Measurements from ENCODE around the gene SYNDIG1. TPM values are rescaled to one million over a fixed set of nuclear protein-coding genes. Genes with fewer than 3 reads are reported as not detected.

Gene SYNDIG1
- polyA plus RNA-seq, 1 of the 3 experiments (the other 2 are of a cell fraction), result not detected

DNA sequence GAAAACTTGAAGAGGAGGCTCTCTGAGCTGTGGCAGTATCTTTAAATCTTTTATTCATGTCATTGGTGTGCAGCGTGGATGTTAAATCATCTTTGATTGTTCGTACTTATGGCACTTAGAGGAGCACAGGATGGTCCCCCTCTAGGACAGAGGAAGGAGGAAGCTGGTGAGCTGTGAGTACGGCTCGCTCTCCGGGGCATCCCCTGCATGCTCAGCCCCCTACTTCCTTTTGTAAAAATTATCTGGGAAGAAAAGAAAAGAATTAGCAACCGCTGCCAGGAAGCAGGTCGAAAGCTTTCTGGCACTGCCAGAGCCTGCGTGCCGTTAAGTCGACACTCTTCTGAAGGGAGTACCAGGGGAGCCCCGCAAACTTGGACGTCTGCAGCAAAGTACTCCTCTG, 158.5 kb downstream of the SYNDIG1 start:
- Histone ChIP-seq H2AFZ (ENCODE audit: low read depth) (no peak overlapping the region), H3K27me3 (ENCODE audit: insufficient read depth) (no peaks in the 10 kb centered on the region), H3K9me2 (no peaks in the 10 kb centered on the region), H3K4me3 (ENCODE audit: low read depth in 2 of 2, low read length in 1 of 2) (no peak overlapping the region), H3F3A (replicated peaks; ENCODE audit: insufficient read depth) (no peaks in the 10 kb centered on the region), H3K79me2 (ENCODE audit: insufficient read depth) (no peaks in the 10 kb centered on the region), H3K4me2 (no peak overlapping the region), H3K4me1 (ENCODE audit: control insufficient read depth in 1 of 2, insufficient read depth in 2 of 2, low read depth in 1 of 2, low read length in 1 of 2) (peaks cover 6 to 20% of the 10 kb centered on the region in 2 experiments; a peak in 3 of 4 replicates), H3K27ac (ENCODE audit: low read depth in 2 of 2, low read length in 1 of 2) (no peak overlapping the region), H3K9ac (no peak overlapping the region), H3K9me3 (no peaks in the 10 kb centered on the region), H4K20me1 (ENCODE audit: insufficient read depth) (no peaks in the 10 kb centered on the region), H3K36me3 (replicated peaks in 1 of 2; ENCODE audit: control insufficient read depth in 1 of 2, insufficient read depth in 2 of 2, low read length in 1 of 2) (no peaks in the 10 kb centered on the region)
- ChIA-PET POLR2A (no interaction called here), CTCF (no interaction called here)
- TF ChIP-seq FOXM1 (IDR thresholded peaks at IDR 0.05; ENCODE audit: low read depth) (no peak), YY1 (IDR thresholded peaks at IDR 0.05; ENCODE audit: low read depth) (no peak), TEAD4 (IDR thresholded peaks at IDR 0.05; ENCODE audit: borderline replicate concordance, insufficient read depth) (no peak), SMC3 (IDR thresholded peaks at IDR 0.05; ENCODE audit: low read depth, low read length) (no peak), SIN3A (IDR thresholded peaks at IDR 0.05; ENCODE audit: borderline replicate concordance, low read depth, low read length) (no peak), JUND (IDR thresholded peaks at IDR 0.05) (no peak), FOSL2 (IDR thresholded peaks at IDR 0.05; ENCODE audit: borderline replicate concordance, low read depth) (no peak), RFX5 (IDR thresholded peaks at IDR 0.05; ENCODE audit: low read length) (no peak), POLR2AphosphoS5 (IDR thresholded peaks at IDR 0.05; ENCODE audit: low read depth, low read length) (no peak), NFIC (IDR thresholded peaks at IDR 0.05; ENCODE audit: borderline replicate concordance) (no peak), FOXJ3 (CRISPR knock-in tag; IDR thresholded peaks at IDR 0.05) (no peak), NRF1 (IDR thresholded peaks at IDR 0.05; ENCODE audit: low read depth, low read length) (no peak), RAD21 (IDR thresholded peaks at IDR 0.05; ENCODE audit: low read length) (no peak), TCF12 (IDR thresholded peaks at IDR 0.05) (no peak), TAF1 (IDR thresholded peaks at IDR 0.05; ENCODE audit: borderline replicate concordance, low read depth, low read length) (no peak), CHD2 (IDR thresholded peaks at IDR 0.05; ENCODE audit: low read length, partially characterized antibody) (no peak), EP300 (IDR thresholded peaks at IDR 0.05; ENCODE audit: borderline replicate concordance in 1 of 2, low read depth in 1 of 2, low read length in 1 of 2) (no peak)
- TF ChIP-seq, protein P1, sequence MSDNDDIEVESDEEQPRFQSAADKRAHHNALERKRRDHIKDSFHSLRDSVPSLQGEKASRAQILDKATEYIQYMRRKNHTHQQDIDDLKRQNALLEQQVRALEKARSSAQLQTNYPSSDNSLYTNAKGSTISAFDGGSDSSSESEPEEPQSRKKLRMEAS (IDR thresholded peaks at IDR 0.05; ENCODE audit: low read depth), result no peak
- TF ChIP-seq, protein P2, sequence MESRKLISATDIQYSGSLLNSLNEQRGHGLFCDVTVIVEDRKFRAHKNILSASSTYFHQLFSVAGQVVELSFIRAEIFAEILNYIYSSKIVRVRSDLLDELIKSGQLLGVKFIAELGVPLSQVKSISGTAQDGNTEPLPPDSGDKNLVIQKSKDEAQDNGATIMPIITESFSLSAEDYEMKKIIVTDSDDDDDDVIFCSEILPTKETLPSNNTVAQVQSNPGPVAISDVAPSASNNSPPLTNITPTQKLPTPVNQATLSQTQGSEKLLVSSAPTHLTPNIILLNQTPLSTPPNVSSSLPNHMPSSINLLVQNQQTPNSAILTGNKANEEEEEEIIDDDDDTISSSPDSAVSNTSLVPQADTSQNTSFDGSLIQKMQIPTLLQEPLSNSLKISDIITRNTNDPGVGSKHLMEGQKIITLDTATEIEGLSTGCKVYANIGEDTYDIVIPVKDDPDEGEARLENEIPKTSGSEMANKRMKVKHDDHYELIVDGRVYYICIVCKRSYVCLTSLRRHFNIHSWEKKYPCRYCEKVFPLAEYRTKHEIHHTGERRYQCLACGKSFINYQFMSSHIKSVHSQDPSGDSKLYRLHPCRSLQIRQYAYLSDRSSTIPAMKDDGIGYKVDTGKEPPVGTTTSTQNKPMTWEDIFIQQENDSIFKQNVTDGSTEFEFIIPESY (IDR thresholded peaks at IDR 0.05; ENCODE audit: borderline replicate concordance, low read depth), result no peak
- TF ChIP-seq, protein P3, sequence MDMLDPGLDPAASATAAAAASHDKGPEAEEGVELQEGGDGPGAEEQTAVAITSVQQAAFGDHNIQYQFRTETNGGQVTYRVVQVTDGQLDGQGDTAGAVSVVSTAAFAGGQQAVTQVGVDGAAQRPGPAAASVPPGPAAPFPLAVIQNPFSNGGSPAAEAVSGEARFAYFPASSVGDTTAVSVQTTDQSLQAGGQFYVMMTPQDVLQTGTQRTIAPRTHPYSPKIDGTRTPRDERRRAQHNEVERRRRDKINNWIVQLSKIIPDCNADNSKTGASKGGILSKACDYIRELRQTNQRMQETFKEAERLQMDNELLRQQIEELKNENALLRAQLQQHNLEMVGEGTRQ (IDR thresholded peaks at IDR 0.05; ENCODE audit: borderline replicate concordance, low read depth, low read length), result no peak
- 84% methylated on average over 12 of the region's 12 CpGs for WGBS (ENCODE audit: low lambda C conversion rate)
- no peak for DNase-seq

All from SK-N-SH (cell line).